Measurements from ENCODE around the gene EPHA4. TPM values are rescaled to one million over a fixed set of nuclear protein-coding genes. Genes with fewer than 3 reads are reported as not detected.

EPHA4 gene
- total and polyA plus RNA-seq, 11 donors = 4.2 to 35.2 (median 19.5) TPM

- ATAC-seq (no peak), DNase-seq (no peak)
- Histone ChIP-seq H3K27me3 (peaks cover 0 to 22% (median 9%) of the 10 kb centered on the region in 9 donors), H3K9me3 (no peaks in the 10 kb centered on the region), H3K4me3 (no peak overlapping the region), H3K36me3 (no peaks in the 10 kb centered on the region), H3K27ac (no peak overlapping the region), H3K4me1 (no peaks in the 10 kb centered on the region)
- intact Hi-C loops (cut with DNase I) = loop anchor here in 1 of 10 donors (10.0 kb wide), 1 partner anchor 365 kb away; no protein-coding TSS in a partner anchor
- TF ChIP-seq POLR2A (IDR thresholded peaks at IDR 0.05) (no peak), CTCF (IDR thresholded peaks at IDR 0.05) (no peak)
- 73 to 82% (median 77%) methylated on average over 4 of the region's 4 CpGs for WGBS, 4 donors
Measured at GRCh38 chr2:221589696-221590095, 17.6 kb upstream of the EPHA4 start.

GRCh38 chr2:221588306-221588985 is 16.3 kb upstream of the EPHA4 start:
- 85% methylated on average over 10 of the region's 10 CpGs for WGBS, 4 donors
- no peaks in the 10 kb centered on the region for H3K4me1 ChIP-seq
- ATAC-seq = no peak
- no peak overlapping the region for H3K4me3 ChIP-seq
- no peak overlapping the region for H3K27ac ChIP-seq
- no peak for DNase-seq
- no peaks in the 10 kb centered on the region for H3K9me3 ChIP-seq
- intact Hi-C loops (cut with DNase I) = no loop called here
- TF ChIP-seq POLR2A (IDR thresholded peaks at IDR 0.05) (no peak), CTCF (IDR thresholded peaks at IDR 0.05) (no peak)
- peaks cover 0 to 26% (median 9%) of the 10 kb centered on the region in 9 donors for H3K27me3 ChIP-seq
- H3K36me3 ChIP-seq = no peaks in the 10 kb centered on the region

- H3K36me3 ChIP-seq = no peaks in the 10 kb centered on the region
- intact Hi-C loops (cut with DNase I) = no loop called here
- WGBS, 4 donors = 90 to 96% (median 94%) methylated on average over 1 of the region's 1 CpG
- H3K4me3 ChIP-seq = no peak overlapping the region
- H3K27me3 ChIP-seq = peaks cover 0 to 35% (median 7%) of the 10 kb centered on the region in 9 donors
- TF ChIP-seq CTCF (IDR thresholded peaks at IDR 0.05) (no peak), POLR2A (IDR thresholded peaks at IDR 0.05) (no peak)
- H3K27ac ChIP-seq = no peak overlapping the region
- ATAC-seq = no peak
- H3K4me1 ChIP-seq = no peaks in the 10 kb centered on the region
- DNase-seq = no peak
- no peaks in the 10 kb centered on the region for H3K9me3 ChIP-seq
Measured at GRCh38 chr2:221581986-221582385, 9.9 kb upstream of the EPHA4 start.

- Histone ChIP-seq H3K9me3 (no peaks in the 10 kb centered on the region), H3K4me3 (peak overlapping the region; percentile 58 to 89 (median 76)), H3K27ac (peak overlapping the region in 3 of 12 donors; percentile 79 to 91 (median 87)), H3K36me3 (no peaks in the 10 kb centered on the region), H3K27me3 (peaks cover 0 to 47% (median 0%) of the 10 kb centered on the region in 9 donors), H3K4me1 (peaks cover 0 to 32% (median 13%) of the 10 kb centered on the region in 12 donors)
- no peak for DNase-seq
- intact Hi-C loops (cut with DNase I) = loop anchor here (2.0 to 10.0 kb wide), 22 partner anchors 47 to 1839 kb away; no protein-coding TSS in a partner anchor
- no peak for TF ChIP-seq POLR2A (IDR thresholded peaks at IDR 0.05)
- TF ChIP-seq CTCF (IDR thresholded peaks at IDR 0.05) = no peak
- no peak for ATAC-seq
- 17 to 23% (median 19%) methylated on average over 7 of the region's 7 CpGs for WGBS, 4 donors
Measured at GRCh38 chr2:221574231-221574570, 2.1 kb upstream of the EPHA4 start.
